Hepatocyte (in vitro differentiated cells): ENCODE results near the gene RAB28.

ENCODE experiments used
- EZH2phosphoT487 ChIP-seq: fragments of 200-600 bp; sonication (generic); IDR thresholded peaks from one replicate; pipeline ENCODE4 v1.6.1; 2018; ENCODE audit warnings: antibody characterized with exemption, mild to moderate bottlenecking, low read depth, moderate library complexity; ENCODE audit not compliant: unreplicated experiment, severe bottlenecking
- TF ChIP-seq, protein P1 (sequence below): fragments of 200-600 bp; sonication (generic); IDR thresholded peaks from 2 replicates; pipeline ENCODE4 v1.5.1; 2016; ENCODE audit warnings: antibody characterized with exemption, mild to moderate bottlenecking; ENCODE audit not compliant: poor library complexity

DNA sequence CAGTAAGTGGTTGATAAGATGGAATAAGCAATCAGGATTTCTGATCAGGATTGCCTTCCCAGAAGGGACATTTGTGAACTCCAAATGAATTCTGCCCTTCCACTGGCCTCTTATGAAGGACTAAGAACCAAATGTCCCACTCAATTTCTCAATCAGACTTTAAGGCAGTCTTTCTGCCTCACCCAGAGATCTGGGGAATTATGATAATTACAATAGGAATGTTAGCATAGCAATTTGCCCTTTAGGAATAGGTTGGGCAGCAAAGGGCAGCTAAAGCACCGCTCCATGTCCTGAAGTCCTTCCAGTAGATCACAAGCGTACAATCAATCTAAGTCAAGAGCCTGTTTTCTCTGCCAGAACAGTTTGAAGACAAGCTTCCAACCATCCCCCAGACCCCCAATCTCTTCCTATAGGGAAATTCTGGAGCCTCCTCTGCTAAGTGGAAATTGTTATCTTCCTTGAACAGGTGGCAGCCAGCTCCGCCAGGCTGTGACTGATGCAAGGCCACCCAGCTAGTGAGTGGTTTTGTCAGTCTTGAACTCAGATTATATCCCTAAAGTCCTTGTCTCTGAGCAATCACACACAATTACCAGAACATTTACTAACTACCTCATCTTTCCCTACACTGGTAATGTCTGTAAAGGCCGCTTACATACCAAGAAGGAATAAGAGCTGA, 41.6 kb upstream of the RAB28 start:
- TF ChIP-seq EZH2phosphoT487, result no peak
- TF ChIP-seq, protein P1, sequence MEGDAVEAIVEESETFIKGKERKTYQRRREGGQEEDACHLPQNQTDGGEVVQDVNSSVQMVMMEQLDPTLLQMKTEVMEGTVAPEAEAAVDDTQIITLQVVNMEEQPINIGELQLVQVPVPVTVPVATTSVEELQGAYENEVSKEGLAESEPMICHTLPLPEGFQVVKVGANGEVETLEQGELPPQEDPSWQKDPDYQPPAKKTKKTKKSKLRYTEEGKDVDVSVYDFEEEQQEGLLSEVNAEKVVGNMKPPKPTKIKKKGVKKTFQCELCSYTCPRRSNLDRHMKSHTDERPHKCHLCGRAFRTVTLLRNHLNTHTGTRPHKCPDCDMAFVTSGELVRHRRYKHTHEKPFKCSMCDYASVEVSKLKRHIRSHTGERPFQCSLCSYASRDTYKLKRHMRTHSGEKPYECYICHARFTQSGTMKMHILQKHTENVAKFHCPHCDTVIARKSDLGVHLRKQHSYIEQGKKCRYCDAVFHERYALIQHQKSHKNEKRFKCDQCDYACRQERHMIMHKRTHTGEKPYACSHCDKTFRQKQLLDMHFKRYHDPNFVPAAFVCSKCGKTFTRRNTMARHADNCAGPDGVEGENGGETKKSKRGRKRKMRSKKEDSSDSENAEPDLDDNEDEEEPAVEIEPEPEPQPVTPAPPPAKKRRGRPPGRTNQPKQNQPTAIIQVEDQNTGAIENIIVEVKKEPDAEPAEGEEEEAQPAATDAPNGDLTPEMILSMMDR, result no peak
